HG02840 (cell line): ENCODE results near the gene ATRIP.
A peak's percentile ranks its signal among the peaks of the same experiment; 100 is the strongest.
"Not testable (repeated sequence)": the region's sequence is repeated elsewhere in the genome, so short reads cannot be mapped to it uniquely, and the experiment has no call there.

Experiments used
- ATAC-seq: cut with Tn5 transposase; IDR thresholded peaks from one replicate; pipeline ENCODE4 v1.9.1; 2021; ENCODE audit warnings: mild to moderate bottlenecking, moderate library complexity, moderate number of reproducible peaks; ENCODE audit not compliant: unreplicated experiment, low FRiP score

The ATRIP gene

DNA sequence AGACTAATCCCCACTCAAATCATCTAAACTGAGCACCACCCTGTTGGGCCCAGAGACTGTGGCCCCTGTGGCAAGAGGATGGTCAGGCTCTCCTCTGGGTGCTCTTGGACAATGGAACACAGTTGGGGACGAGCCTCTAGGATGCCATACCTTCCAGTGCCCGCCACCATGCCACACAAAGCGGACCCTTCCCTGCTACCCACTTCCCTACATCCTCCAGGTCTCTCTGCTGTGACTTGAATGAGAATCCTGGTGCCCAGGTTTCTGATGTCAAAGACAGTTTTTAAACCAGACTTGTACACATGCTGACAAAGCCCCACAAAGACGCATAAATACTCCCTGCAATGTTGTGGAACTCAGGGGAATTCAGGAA, 11.3 kb upstream of the ATRIP start:
- ATAC-seq, result no peak

DNA sequence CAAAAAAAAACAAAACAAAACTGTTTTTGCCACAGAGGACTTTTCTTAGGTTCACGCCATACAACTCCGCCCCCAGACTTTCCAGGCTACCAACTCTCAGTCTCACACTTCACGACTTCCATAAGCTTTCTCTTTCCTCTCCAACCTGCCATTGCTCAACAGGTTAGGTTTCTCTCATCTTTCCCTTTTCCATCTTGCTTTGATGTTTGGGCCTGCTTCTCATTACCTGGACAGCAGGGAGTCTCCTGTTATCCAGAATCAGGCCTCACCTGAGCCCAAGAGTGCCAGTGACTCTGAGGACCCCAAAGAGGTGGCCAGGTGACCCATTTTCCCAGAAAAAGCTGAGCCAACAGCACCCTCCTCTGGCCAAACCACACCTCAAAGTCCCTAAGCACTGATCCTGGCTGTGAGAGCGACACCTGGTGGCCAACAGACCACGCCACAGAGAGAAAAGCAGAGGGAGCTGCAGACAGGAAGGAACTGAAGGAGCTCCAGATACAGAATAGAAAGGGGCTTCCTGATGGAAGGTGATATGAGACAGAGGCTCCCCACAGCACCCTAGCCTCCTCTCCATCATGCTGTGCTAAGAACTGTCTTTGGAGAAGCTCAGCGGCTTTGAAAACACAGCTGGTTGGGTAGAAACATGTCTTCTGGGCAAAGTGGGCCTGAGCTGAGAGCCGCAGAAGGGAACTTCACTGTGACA, 10.6 kb upstream of the ATRIP start:
- ATAC-seq, result no peak

DNA sequence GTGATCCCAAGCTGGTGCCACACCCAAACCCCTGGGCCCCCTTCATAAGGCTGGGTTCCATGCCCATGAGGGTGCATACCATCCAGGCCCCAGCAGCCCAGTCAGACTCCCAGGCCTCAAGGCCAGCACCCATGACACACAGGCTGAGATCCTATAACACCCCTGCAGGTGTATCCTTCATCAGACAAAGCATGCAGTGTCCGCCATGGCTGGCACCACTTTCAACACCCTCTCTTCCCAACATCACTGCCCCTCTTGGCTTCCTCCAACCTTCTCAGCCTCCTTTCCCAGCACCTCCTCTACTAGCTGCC, 10.1 kb upstream of the ATRIP start:
- no peak for ATAC-seq

DNA sequence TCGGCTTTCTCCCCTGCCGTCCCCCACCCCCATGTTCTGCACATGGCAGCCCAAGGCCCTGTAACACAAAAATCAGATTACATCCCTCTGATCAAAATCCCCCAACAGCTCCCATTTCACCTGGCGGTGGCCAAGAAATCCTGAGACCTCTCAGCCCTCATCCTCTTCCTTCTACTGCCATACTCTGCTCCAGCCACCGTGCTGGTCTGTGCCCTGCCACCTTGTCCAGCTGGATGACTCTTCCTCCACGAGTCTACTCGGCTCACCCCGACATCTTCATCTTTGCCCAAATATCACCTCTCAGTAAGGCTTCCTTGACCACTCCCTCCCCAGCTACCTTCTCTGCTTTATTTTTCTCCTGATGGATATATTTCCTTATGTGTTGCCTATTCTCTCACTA, 9.7 kb upstream of the ATRIP start:
- ATAC-seq, result no peak

DNA sequence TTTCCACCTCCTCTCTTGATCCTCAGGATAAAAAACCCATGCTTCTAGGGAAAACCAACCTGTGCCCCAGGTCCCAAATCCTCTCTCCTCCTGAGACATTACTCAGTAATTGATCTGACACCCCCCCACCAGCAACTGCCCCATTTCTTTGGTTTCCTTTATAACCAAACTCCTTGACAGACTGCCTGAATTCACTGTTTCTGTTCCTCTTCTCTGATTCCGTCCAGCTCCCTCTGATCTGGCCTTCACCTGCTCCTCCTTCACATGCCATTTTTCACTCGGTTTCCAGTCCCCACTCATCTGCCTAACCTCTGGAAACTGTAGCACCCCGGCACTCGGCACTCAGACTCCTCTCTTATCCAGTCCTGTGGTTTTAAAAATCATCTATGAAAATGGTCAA, 8.7 kb upstream of the ATRIP start:
- no peak for ATAC-seq

DNA sequence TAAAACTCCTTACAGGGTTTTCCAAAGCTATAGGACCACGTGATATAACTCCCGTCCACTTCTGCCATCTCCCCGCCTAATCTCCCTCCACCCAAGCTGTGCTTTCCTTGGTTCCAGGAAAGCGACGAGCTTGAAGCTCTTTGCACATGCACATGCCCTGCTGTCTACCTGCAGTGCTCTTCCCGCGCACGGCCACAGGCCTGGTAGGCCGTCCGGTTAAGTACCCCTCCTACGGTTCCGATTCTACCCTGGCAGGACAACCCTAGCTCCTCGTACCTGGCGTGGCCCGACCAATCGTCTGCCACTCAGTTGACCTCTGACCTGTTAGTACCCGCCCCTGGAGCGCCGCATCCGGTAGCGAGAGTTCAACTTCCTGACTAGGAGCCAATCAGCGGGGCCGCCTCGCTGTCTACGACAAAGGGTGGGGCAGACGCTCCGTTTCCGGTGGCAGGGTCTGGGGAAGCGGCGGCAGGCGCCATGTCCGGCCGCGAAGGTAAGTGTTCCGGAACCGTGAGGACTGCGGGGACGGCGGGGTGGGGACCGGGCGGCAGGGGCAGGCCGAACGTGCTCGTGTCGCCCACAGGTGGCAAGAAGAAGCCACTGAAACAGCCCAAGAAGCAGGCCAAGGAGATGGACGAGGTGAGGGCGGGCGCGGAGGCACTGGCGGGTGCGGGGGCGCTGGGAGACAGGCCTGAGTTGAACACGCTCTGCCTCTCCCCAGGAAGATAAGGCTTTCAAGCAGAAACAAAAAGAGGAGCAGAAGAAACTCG, 6.5 kb upstream of the ATRIP start, which contains the start of the genes CCDC51 and TMA7:
TSS of gene CCDC51 (minus strand) at position 300 of the 770 bp plus-strand sequence. CDS start 4,991 bp downstream, outside the sequence.
TSS of gene TMA7 (plus strand) at position 438 of the 770 bp plus-strand sequence. CDS start at position 478, 40 bp downstream.
- peak; percentile 99 for ATAC-seq

DNA sequence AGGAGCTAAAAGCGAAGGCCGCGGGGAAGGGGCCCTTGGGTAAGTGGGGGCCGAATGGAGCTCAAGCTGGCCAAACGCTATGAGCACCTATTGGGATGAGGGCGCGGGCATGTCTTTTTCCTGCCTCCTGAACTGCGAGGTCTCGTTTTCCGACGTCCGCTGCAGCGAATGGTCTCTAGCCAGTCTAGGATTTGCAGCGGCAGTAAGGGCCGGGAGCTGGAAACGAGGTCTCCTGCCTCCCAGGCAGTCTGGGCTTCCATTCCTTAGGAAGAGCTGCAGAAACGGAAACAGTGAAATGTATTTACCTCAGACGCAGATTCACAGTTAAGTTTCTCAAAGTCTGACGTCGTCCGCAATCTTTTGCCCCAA, 6.0 kb upstream of the ATRIP start:
- ATAC-seq, result no peak

DNA sequence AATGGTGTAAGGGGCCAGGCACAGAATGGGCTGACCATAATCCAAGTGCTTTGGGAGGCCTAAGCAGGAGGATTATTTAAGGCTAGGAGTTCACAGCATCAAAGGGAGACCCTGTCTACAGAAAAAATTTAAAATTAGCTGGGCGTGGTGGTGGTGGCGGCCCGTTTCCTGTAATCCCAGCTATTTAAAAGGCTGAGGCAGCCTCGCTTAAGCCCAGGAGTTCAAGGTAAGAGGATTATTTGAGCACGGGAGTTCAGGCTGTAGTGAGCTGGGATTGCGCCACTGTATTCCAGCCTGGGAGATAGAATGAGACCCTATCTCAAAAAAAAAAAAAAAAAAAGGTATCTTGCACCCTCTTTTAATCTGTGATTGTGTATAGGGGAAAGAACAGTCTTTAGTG, 4.6 kb upstream of the ATRIP start:
- ATAC-seq, result no peak

DNA sequence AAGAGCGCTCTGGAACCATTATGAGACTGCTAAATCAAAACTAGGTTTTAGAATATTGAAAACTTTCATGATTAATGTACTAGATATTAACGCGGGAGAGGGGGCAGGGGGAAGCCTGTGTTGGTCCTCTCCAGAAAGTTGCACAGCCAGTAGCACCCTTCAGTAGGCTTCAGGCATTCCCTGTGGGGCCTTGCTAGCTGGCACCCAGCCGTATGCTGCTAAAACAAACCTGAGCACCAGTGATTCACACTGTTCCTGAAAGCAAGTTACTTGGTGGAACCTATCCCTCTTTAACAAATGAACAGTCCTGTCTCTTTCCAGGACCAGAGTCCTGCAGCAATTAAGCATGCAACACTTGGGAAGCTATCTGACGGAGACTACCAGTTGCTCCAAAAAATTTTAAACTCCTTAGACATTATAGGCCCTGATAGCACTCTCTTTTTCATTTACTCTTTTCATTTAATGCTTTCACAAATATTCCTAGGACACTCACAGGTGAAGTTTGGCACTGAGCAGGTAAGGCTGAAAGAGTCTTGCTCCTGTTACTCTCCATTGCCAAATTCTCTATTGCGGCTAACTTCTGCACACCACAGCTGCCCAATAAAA, 1.2 kb upstream of the ATRIP start:
- no peak for ATAC-seq

DNA sequence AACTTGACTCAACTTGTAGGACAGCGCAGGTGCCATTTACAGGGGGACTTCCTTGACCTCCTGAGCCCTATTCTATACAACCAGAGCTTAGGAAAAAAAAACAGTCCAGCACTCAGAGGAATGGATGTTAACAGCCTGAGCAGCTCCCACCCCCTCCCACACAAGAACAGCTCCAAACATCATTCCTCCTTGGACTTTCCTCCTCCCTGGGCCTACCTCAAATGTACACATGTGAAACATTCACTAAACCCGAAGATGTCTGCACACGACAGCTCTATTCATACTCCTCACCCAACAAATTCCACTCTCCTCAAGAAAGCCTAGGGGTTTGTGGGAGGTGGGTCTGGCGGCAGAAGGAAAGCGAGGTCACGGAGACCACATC, 503 bp upstream of the ATRIP start:
- ATAC-seq, result no peak

DNA sequence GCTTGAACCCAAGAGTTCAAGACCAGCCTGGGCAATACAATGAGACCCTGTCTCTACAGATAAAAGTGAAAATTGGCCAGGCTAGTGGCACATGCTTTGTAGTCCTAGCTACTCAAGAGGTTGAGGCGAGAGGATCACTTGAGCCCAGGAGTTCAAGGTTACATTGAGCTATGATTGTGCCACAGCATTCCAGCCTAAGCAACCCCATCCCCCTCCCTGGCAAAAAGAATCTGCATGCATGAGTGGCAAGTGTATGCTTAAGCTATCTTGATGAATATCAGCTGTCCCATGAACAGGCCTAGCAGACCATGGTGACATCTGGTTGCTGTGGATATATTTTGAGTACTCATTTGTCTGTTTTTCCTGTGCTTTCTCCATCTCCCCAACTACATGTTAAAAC, 4.7 kb downstream of the ATRIP start:
- ATAC-seq, result no peak

DNA sequence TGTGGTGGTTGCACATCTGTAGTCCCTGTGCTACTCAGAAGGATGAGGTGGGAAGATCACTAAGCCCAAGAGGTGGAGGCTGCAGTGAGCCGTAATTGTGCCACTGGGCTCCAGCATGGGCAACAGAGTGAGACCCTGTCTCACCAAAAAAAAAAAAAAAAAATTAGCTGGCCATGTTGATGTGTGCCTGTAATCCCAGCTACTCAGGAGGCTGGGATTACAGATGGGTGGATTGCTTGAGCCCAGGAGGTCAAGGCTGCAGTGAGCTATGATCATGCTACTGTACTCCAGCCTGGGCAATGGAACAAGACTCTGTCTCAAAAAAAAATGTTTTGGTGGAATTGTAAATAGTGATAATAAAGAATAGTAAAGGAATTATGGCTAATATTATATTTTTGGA, 9.9 kb downstream of the ATRIP start:
- no peak for ATAC-seq

DNA sequence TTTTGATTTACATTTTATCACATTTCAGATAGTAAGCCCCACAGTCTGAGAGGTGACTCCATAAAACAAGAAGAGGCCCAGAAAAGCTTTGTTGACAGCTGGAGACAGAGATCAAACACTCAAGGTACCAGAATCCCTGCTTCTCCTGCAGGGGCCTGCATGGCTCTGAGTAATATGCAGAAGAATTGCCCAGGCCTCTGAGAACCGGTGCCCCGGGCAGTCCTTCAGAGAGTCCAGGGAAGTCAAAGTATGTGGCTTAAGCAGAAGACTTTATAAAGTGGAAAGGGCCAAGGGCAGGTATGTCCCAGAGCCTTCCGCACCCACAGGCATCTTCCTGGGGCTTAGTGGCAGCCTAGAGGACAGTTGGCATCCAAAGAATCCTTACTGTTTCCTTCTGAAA, 12.8 kb downstream of the ATRIP start:
- ATAC-seq, result no peak

DNA sequence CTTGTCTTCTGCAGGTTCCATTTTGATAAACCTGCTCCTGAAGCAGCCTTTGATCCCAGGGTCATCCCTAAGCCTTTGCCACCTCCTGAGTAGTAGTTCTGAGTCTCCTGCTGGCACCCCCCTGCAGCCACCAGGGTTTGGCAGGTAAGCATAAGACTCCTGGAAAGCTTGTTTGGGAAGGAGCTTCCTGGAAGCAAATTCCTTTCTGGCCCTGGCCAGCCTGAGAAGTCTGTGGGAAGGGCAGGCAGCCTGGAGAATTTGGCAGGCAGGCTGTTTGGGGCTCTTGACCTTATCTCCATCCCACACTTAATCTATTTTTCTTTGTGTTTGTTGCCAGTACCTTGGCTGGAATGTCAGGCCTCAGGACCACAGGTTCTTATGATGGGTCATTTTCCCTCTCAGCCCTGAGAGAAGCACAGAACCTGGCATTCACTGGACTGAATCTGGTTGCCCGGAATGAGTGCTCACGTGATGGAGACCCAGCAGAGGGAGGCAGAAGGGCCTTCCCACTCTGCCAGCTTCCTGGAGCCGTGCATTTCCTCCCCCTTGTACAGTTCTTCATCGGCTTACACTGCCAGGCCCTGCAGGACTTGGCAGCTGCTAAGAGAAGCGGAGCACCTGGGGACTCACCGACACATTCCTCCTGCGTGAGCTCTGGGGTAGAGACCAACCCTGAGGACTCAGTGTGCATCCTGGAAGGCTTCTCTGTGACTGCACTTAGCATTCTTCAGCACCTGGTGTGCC, 13.4 kb downstream of the ATRIP start:
- ATAC-seq, result no peak

DNA sequence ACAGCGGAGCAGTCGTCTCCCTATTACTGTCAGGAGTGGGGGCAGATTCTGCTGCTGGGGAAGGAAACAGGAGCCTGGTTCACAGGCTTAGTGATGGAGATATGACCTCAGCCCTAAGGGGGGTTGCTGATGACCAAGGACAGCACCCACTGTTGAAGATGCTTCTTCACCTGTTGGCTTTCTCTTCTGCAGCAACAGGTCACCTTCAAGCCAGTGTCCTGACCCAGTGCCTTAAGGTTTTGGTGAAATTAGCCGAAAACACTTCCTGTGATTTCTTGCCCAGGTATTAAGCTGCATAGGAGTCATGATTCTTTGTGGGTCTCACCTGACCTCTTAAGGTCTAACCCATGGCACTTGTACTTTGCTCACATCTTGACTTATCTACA, 14.0 kb downstream of the ATRIP start:
- ATAC-seq, result no peak

DNA sequence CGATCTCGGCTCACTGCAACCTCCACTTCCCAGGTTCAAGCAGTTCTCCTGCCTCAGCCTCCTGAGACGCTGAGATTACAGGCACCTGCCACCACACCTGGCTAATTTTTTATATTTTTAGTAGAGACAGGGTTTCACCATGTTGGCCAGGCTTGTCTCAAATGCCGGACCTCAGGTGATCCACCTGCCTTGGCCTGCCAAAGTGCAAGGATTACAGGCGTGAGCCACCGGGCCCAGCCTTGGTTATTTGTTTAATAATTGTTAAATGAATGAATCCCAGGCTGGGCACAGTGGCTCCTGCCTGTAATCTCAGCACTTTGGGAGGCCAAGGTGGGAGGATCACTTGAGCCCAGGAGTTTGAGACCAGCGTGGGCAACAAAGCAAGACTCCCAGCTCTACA, 15.2 kb downstream of the ATRIP start:
- not testable (repeated sequence) for ATAC-seq

DNA sequence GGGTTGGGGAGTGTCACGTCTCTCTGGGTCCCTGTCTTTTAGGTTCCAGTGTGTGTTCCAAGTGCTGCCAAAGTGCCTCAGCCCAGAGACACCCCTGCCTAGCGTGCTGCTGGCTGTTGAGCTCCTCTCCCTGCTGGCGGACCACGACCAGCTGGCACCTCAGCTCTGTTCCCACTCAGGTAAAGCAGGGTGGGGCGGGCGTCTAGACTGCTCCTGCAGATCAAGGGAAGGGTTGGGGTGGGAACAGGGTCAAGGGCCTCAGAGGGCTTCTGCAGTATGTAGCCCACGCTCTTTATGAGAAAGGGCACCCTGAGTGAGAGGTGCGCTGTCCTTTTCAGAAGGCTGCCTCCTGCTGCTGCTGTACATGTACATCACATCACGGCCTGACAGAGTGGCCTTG, 17.2 kb downstream of the ATRIP start:
- no peak for ATAC-seq

DNA sequence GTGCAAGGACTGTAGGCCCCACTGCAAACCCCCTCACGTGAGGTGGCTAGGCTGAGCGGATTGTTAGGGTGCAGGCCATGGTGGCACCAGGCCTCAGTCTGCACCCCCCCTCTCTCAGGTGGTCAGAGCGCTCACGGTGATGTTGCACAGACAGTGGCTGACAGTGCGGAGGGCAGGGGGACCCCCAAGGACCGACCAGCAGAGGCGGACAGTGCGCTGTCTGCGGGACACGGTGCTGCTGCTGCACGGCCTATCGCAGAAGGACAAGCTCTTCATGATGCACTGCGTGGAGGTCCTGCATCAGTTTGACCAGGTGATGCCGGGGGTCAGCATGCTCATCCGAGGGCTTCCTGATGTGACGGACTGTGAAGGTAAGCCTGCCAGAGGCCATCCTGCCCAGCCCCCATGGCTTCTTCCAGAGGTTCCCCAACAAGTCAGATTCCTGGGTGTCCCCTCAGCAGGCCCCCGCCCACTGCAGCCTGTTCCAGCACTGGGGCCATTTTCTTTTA, 18.2 kb downstream of the ATRIP start:
- no peak for ATAC-seq

DNA sequence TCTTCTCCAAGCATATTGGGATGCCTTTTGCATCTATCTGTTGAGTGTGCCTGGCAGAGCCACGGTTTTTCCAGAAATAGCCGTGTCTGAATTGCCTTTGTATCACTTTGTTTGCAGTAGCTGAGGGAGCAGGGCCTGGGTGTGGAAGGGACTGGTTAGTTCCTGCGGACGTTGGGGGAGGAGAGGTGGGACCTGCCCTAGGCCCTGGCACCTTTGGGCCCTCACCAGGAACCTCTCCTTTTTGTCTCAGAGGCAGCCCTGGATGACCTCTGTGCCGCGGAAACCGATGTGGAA, 18.6 kb downstream of the ATRIP start:
- ATAC-seq, result no peak

DNA sequence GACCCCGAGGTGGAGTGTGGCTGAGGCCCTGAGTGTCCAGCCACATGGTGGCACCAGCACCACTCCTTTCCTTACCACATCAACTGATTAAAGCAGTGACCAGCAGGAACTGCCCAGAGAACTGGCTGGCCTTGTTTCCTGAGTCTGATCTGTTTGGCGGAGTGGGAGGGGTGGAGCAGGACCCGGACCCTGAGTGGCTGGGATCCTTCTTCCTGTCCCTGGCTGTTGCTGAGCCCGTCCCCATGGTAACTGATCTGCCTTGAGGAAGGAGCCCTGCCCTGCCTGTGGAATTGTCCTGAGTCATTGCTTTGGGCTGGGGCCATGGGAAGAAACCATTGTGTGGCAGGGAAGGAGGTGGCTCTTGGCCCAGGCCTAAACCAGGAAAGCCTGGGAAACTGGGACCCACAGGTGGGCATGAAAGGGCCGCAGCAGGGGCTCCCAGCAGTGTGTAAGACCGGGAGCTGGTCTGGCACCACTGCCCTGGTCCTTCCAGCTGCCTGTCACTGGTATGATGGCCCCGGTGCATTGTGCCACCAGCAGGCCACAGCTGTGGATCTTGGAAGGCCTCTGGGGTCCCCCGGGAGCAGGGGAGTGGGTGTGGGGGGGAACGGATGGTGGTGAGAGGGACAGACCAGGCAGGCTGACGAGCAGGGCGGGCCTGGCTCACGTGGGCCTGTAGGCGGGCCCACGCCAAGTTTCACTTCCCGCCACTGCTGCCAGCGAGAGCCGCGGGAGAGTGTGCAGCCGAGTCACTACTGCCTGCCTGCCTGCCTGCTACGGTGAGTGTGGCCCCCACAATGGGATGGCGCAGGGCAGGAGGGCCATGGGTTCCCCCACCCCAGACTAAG, 19.2 kb downstream of the ATRIP start:
- ATAC-seq, result peak; percentile 66
